ENCODE data around the gene PLCB1. TPM values are rescaled to one million over a fixed set of nuclear protein-coding genes. Genes with fewer than 3 reads are reported as not detected.
"Not testable (repeated sequence)": the region's sequence is repeated elsewhere in the genome, so short reads cannot be mapped to it uniquely, and the experiment has no call there.

PLCB1 gene
- total and polyA plus RNA-seq, 2 of the 4 experiments (the other 2 are of a cell fraction): 5.6 to 16.1 TPM

DNA sequence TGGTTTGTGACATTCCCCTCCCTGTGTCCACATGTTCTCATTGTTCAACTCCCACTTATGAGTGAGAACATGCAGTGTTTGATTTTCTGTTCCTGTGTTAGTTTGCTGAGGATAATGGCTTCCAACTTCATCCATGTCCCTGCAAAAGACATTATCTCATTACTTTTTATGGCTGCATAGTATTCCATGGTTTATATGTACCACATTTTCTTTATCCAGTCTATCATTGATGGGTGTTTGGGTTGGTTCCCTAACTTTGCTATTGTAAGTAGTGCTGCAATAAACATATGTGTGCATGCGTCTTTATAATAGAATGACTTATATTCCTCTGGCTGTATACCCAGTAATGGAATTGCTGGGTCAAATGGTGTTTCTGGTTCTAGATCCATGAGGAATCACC, 247.1 kb downstream of the PLCB1 start:
- H3K27ac ChIP-seq (ENCODE audit: insufficient read depth, low read length); H3K9ac ChIP-seq (ENCODE audit: low read depth, low read length); H2AK5ac ChIP-seq (ENCODE audit: low read depth, low read length); H2BK15ac ChIP-seq (ENCODE audit: low read depth, low read length); H2BK120ac ChIP-seq (ENCODE audit: low read depth, low read length); H3K23ac ChIP-seq (ENCODE audit: low read depth, low read length); H3K9me1 ChIP-seq (ENCODE audit: insufficient read depth, low read length); intact Hi-C loops (cut with micrococcal nuclease); CTCF ChIA-PET; H4K20me1 ChIP-seq (ENCODE audit: insufficient read depth, low read length); ATAC-seq (ENCODE audit: low read depth); H3K4me1 ChIP-seq (ENCODE audit: control insufficient read depth, insufficient read depth, low read length); in situ Hi-C loops (cut with MboI; ENCODE audit: low sequenced_read_pairs); H3K79me1 ChIP-seq (ENCODE audit: low read depth in 1 of 2, low read length in 2 of 2); dilution Hi-C loops (cut with HindIII; ENCODE audit: low sequenced_read_pairs, unreplicated experiment); H4K5ac ChIP-seq (ENCODE audit: low read depth, low read length); H3K36me3 ChIP-seq (ENCODE audit: control insufficient read depth, insufficient read depth, low read length); H4K91ac ChIP-seq (ENCODE audit: insufficient read depth, low read depth, low read length); H3K4me2 ChIP-seq (ENCODE audit: low read depth, low read length); POLR2A ChIA-PET (ENCODE audit: unreplicated experiment); H2BK20ac ChIP-seq (ENCODE audit: low read depth, low read length); H3K18ac ChIP-seq (ENCODE audit: low read depth, low read length); H4K8ac ChIP-seq (ENCODE audit: low read depth in 2 of 2, low read length in 2 of 2); H3K4ac ChIP-seq (ENCODE audit: low read depth, low read length); H3K27me3 ChIP-seq (ENCODE audit: control insufficient read depth, insufficient read depth, low read length); H3K4me3 ChIP-seq (ENCODE audit: insufficient read depth, low read depth, low read length); H3K56ac ChIP-seq (ENCODE audit: extremely low read depth, insufficient read depth, low read length); H2AK9ac ChIP-seq (replicated peaks; ENCODE audit: low read depth, low read length, poor library complexity); H3K9me3 ChIP-seq (ENCODE audit: control insufficient read depth, insufficient read depth, low read length); H2BK5ac ChIP-seq (ENCODE audit: low read depth, low read length, poor library complexity, severe bottlenecking); BruUV-seq (replicated peaks); H2AFZ ChIP-seq (replicated peaks; ENCODE audit: low read length, poor library complexity); DNase-seq; H3K14ac ChIP-seq (replicated peaks; ENCODE audit: low read depth, low read length): not testable (repeated sequence)
- WGBS, 2 experiments (ENCODE audit: extremely low coverage in 2 of 2, insufficient read length in 1 of 2): no CpG with 5 or more reads among the region's 1 CpG
